ENCODE data around the gene LRRC25.
"Not testable (repeated sequence)": the region's sequence is repeated elsewhere in the genome, so short reads cannot be mapped to it uniquely, and the experiment has no call there.

LRRC25 gene

GRCh38 chr19:18402455-18403248 lies 5.2 kb upstream of the LRRC25 start:
- not testable (repeated sequence) for DNase-seq (ENCODE audit: low spot score)

GRCh38 chr19:18401580-18402112 lies 4.2 kb upstream of the LRRC25 start:
- DNase-seq (ENCODE audit: low spot score), result peak; percentile 98

- no peak for DNase-seq (ENCODE audit: low spot score)
Measured at GRCh38 chr19:18399008-18399407, 1.6 kb upstream of the LRRC25 start.

GRCh38 chr19:18396471-18397241 lies 766 bp downstream of the LRRC25 start:
- DNase-seq (ENCODE audit: low spot score), result no peak

- no peak for DNase-seq (ENCODE audit: low spot score)
Measured at GRCh38 chr19:18393836-18394235, 3.6 kb downstream of the LRRC25 start.

- DNase-seq (ENCODE audit: low spot score), result no peak
Measured at GRCh38 chr19:18392926-18393325, 4.5 kb downstream of the LRRC25 start.

- DNase-seq (ENCODE audit: low spot score), result no peak
Measured at GRCh38 chr19:18392417-18392816, 5.0 kb downstream of the LRRC25 start.

- DNase-seq (ENCODE audit: low spot score), result no peak
Measured at GRCh38 chr19:18391509-18392075, 5.8 kb downstream of the LRRC25 start.

GRCh38 chr19:18390065-18390907 lies 7.1 kb downstream of the LRRC25 start:
- DNase-seq (ENCODE audit: low spot score), result peak; percentile 46

- no peak for DNase-seq (ENCODE audit: low spot score)
Measured at GRCh38 chr19:18389726-18390064, 7.7 kb downstream of the LRRC25 start.

GRCh38 chr19:18388960-18389725 lies 8.3 kb downstream of the LRRC25 start:
- no peak for DNase-seq (ENCODE audit: low spot score)

- DNase-seq (ENCODE audit: low spot score), result peak; percentile 92
Measured at GRCh38 chr19:18388100-18388959, 9.1 kb downstream of the LRRC25 start.

- DNase-seq (ENCODE audit: low spot score), result no peak
Measured at GRCh38 chr19:18386543-18387271, 10.7 kb downstream of the LRRC25 start.

- peak; percentile 42 for DNase-seq (ENCODE audit: low spot score)
Measured at GRCh38 chr19:18385675-18386542, 11.5 kb downstream of the LRRC25 start, which contains the start of gene GDF15. GDF15 (plus strand) TSS chr19:18386158; CDS start chr19:18386190, 32 bp downstream.

- DNase-seq (ENCODE audit: low spot score), result no peak
Measured at GRCh38 chr19:18385359-18385674, 12.1 kb downstream of the LRRC25 start.

- no peak for DNase-seq (ENCODE audit: low spot score)
Measured at GRCh38 chr19:18384775-18385174, 12.6 kb downstream of the LRRC25 start.

- DNase-seq (ENCODE audit: low spot score), result not testable (repeated sequence)
Measured at GRCh38 chr19:18383622-18384021, 13.8 kb downstream of the LRRC25 start.

GRCh38 chr19:18380843-18381242 lies 16.6 kb downstream of the LRRC25 start:
- DNase-seq (ENCODE audit: low spot score), result no peak
